Activated T-helper 1 cell treated with anti-CD3 and anti-CD28 coated beads, Interleukin-12 subunit alpha, Interleukin-12 subunit beta, Interleukin-2, Interleukin-4 antibody, amounts not matched to agents 30 ng/mL and 10 ng/mL and 1 ng/mL, durations not matched to agents 14 hours and 24 hours and 36 hours (primary cell): ENCODE results near the gene MAP2K7. TPM values are rescaled to one million over a fixed set of nuclear protein-coding genes. Genes with fewer than 3 reads are reported as not detected.

Source experiments
- DNase-seq: peaks from one replicate; pipeline ENCODE4 v3.0.0; 2021; ENCODE audit warnings: low spot score
- H3K27ac Mint-ChIP-seq: one replicate; pipeline ENCODE4 v1.8.0; 2021; ENCODE audit warnings: mild to moderate bottlenecking, mixed read lengths
- H3K27me3 Mint-ChIP-seq: one replicate; pipeline ENCODE4 v1.8.0; 2022; ENCODE audit warnings: mild to moderate bottlenecking, moderate library complexity, mixed read lengths; ENCODE audit not compliant: insufficient read depth
- H3K36me3 Mint-ChIP-seq: one replicate; pipeline ENCODE4 v1.8.0; 2021; ENCODE audit warnings: low read depth, mixed read lengths
- H3K4me1 Mint-ChIP-seq: one replicate; pipeline ENCODE4 v1.8.0; 2021; ENCODE audit warnings: low read depth, mixed read lengths
- H3K4me3 Mint-ChIP-seq: one replicate; pipeline ENCODE4 v1.8.0; 2021; ENCODE audit warnings: mild to moderate bottlenecking, moderate library complexity, mixed read lengths
- H3K9me3 Mint-ChIP-seq: one replicate; pipeline ENCODE4 v1.8.0; 2021; ENCODE audit warnings: mixed read lengths
- intact Hi-C: fragments of 100-400 bp; cut with micrococcal nuclease; formaldehyde crosslinking; loops from one replicate; pipeline ENCODE4 v1.15.1; 2024
- total RNA-seq: library from RNA; stranded (reverse); gene quantifications from 2 replicates; pipeline ENCODE4 v1.2.3, GENCODE V29; 2022

MAP2K7 gene
- total RNA-seq, 1 donor from 2014 or later: 47.6 TPM

DNA sequence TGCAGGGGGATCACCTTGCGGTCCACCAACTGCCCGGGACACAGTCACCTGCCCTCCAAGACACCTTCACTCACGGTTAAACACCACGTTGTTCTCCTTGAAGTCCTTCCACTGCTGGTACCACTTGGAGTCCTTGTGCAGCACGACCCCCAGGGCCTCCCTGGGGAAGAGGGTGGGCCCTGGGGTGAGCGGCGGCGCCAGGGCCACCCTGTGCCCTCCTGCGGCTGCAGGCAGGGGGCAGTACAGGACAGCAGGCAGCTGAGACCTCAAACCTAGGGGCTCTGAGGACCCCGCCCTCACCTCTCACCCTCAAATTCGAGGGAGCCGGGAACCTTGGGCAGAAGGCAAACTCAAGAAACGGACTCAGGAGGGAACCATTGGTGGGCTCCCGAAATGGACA, 29.7 kb downstream of the MAP2K7 start:
- intact Hi-C loops: no loop called here
- peaks cover 10% of the 10 kb centered on the region for H3K36me3 Mint-ChIP-seq
- peaks cover 8% of the 10 kb centered on the region for H3K4me1 Mint-ChIP-seq

DNA sequence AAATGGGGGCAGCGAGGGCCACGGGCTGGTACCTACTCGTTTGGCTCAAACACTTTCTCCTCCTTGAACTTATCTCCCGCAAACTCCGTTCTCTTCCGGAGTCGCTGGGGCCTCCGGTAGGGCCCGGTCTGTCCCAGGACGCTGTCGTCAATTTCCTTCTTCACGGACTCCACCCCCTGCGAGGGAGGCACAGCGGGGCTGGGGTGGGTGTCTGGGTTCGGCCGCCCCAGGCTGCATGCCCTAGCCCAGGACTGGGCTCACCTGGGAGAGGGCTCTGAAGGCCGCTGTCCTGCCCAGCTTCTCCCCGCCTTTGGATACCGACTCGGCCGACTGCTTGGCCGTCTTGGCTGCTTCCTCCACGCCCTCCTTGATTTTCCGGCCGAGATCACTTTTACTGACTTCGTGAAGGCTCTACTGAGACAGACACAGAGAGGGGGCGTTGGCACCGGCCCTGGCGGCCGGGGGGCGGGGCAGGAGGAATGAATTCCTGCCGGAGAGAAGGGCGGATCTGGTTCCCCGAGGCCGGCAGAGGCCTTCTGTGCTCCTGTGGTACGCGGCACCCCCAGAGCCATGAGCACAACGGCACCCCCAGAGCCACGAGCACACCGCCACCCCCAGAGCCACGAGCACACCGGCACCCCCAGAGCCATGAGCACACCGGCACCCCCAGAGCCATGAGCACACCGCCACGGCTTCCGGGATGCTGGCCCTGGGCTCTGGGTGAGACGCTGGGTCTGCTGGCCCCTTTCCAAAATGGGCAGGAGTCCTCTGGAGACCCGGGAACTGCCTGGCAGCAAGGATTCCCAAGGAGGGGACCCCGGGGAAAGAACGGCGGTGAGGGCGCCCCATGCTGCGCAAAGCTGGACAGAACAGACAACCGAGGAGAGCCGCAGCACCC, 30.4 kb downstream of the MAP2K7 start:
- H3K27ac Mint-ChIP-seq: no peak overlapping the region
- peaks cover 6% of the 10 kb centered on the region for H3K4me1 Mint-ChIP-seq
- no peaks in the 10 kb centered on the region for H3K9me3 Mint-ChIP-seq
- H3K27me3 Mint-ChIP-seq: no peaks in the 10 kb centered on the region
- no peak overlapping the region for H3K4me3 Mint-ChIP-seq
- intact Hi-C loops: no loop called here
- peaks cover 13% of the 10 kb centered on the region for H3K36me3 Mint-ChIP-seq
- DNase-seq: no peak

More for the DNA sequence above, 29.7 kb downstream of the MAP2K7 start:
- DNase-seq: no peak
- Mint-ChIP-seq H3K27me3 (no peaks in the 10 kb centered on the region), H3K27ac (no peak overlapping the region), H3K4me3 (no peak overlapping the region), H3K9me3 (no peaks in the 10 kb centered on the region)

DNA sequence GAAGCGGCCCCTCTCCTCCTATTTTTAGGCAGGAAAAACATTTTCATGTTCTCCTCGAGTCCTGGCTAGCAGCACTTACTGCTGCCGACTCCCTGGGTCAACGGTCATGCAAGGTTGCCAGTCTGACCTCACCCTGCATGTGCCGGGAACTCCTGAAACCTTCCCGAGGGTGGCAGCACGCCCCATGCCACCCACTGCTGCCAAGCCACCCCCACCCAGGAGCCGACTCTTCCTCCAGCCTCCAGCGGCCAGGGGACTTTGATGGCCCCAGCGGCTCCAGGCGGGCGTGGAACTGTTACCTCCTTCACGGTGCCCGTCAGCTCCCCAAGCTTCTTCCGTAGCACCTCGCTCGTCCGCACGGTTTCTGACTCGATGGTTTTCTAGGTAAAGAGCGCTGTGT, 31.1 kb downstream of the MAP2K7 start:
- no peak overlapping the region for H3K27ac Mint-ChIP-seq
- intact Hi-C loops: no loop called here
- peaks cover 5% of the 10 kb centered on the region for H3K4me1 Mint-ChIP-seq
- no peaks in the 10 kb centered on the region for H3K9me3 Mint-ChIP-seq
- no peaks in the 10 kb centered on the region for H3K27me3 Mint-ChIP-seq
- H3K4me3 Mint-ChIP-seq: no peak overlapping the region
- H3K36me3 Mint-ChIP-seq: peaks cover 13% of the 10 kb centered on the region
- no peak for DNase-seq

DNA sequence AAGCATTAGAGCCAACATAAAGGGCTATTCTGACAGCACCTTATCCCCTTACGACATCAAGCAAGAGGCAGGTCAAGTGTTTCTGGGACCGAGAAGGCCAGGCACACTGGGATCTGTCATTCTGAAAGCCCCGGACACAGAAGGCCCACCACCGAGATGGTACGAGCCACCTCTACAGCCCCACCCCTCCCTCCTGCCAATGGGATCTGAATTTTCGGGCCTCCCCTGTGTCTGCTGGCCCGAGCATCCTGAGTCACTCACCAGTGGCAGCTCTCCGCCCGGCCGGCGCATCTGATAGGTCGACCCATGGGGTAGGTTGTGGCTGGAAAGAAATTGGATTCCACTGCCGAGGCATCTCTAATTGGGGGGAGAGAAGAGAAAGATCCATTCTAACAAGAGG, 37.2 kb downstream of the MAP2K7 start:
- peaks cover 22% of the 10 kb centered on the region for H3K36me3 Mint-ChIP-seq
- H3K27me3 Mint-ChIP-seq: no peaks in the 10 kb centered on the region
- no peak for DNase-seq
- intact Hi-C loops: loop anchor here (5.0 to 10.0 kb wide), 2 partner anchors 111 to 574 kb away; partner anchors contain the start of genes CCL25 and ZNF414
- peak overlapping the region; percentile 55 for H3K4me3 Mint-ChIP-seq
- no peak overlapping the region for H3K27ac Mint-ChIP-seq
- peaks cover 27% of the 10 kb centered on the region for H3K4me1 Mint-ChIP-seq
- H3K9me3 Mint-ChIP-seq: no peaks in the 10 kb centered on the region

DNA sequence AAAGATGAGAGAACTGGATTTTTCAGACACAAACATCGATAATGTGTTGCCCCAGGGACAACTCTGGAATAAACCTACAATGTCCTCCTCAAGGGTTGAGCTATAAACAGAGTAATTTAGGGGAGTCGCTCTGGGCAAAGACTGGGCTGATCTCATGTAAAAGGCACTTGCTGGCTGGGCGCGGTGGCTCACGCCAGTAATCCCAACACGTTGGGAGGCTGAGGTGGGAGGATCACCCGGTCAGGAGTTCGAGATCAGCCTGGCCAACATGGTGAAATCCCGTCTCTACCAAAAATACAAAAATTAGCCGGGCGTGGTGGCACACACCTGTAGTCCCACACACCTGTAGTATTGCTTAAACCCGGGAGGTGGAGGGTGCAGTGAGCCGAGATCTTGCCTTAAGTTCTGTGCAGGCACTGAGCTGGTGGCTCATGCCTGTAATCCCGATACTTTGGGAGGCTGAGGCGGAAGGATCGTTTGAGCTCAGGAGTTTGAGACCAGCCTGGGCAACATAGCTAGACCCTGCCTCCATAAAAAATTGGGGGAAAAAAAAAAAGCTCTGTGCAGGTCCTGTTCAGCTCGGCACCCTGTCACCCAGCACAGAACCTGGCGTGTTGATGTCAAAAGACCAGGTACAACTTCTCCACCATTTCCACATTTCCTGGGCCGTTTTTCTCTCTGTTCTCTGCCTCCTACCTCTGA, 38.4 kb downstream of the MAP2K7 start:
- intact Hi-C loops: loop anchor here (2.0 to 10.0 kb wide), 3 partner anchors 71 to 573 kb away; partner anchors contain the start of genes CCL25 and ZNF414
- H3K4me3 Mint-ChIP-seq: peak overlapping the region; percentile 87
- no peaks in the 10 kb centered on the region for H3K27me3 Mint-ChIP-seq
- peak overlapping the region; percentile 18 for H3K27ac Mint-ChIP-seq
- H3K36me3 Mint-ChIP-seq: peaks cover 15% of the 10 kb centered on the region
- no peaks in the 10 kb centered on the region for H3K9me3 Mint-ChIP-seq
- H3K4me1 Mint-ChIP-seq: peaks cover 27% of the 10 kb centered on the region
- no peak for DNase-seq

DNA sequence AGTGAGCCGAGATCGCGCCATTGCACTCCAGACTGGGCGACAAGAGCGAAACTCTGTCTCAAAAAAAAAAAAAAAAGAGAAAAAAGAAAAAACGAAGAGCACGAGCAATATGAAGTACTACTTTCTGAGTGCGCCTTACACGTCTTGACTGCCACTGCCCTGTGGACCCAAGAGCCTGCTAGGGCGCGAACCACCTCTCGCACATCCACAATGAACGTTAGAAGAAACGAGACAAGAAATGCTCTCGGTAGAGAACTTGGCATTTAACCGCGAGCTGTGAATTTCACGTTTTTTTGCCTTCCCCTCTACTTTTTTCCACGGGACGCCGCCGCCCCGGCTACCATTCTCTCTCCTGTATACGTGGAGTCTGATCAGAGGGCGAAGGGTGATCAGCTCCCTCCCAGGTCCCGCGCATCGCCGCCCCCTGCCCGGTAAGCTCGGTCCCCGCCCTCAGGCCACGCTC, 39.3 kb downstream of the MAP2K7 start:
- no peaks in the 10 kb centered on the region for H3K9me3 Mint-ChIP-seq
- peaks cover 13% of the 10 kb centered on the region for H3K36me3 Mint-ChIP-seq
- H3K27ac Mint-ChIP-seq: peak overlapping the region; percentile 98
- no peak for DNase-seq
- peaks cover 27% of the 10 kb centered on the region for H3K4me1 Mint-ChIP-seq
- intact Hi-C loops: loop anchor here (1.0 to 10.0 kb wide), 9 partner anchors 14 to 572 kb away; partner anchors contain the start of genes CCL25, CD320, MAP2K7 and NDUFA7
- no peaks in the 10 kb centered on the region for H3K27me3 Mint-ChIP-seq
- peak overlapping the region; percentile 87 for H3K4me3 Mint-ChIP-seq

DNA sequence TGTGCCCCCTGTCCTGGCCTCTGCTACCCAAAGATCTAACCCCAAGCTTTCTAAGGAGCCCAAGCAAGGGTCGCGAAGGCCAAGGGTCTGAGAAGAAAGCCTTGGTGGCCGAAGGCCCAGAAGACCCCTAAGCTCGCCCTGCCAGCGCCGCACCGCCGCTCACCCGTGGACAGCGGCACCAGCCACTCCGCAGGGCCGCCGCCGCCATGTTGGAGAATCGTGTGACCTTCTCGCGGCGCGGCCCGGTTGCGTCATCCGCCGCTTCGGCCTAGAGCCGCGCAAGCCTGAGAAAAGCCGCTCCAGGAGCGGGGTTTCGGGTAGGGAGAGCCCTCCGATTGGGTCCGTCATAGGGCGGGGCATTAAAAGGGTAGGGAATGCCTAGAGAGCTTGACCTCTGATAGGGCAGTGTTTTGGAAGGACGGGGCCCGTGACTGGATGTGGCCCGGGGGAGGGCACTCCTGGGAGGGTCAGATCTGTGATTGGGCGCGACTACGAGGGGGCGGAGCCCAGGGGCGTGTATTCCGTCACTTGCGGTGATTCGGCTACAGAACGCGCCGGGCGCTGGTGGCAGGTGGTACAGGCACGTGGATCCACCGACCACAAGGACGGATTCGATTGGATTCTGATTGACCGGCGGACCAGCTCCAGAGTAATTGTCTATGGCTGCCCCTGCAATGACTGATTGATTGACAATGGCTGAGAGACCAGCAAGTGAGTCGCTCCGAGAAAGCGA, 39.9 kb downstream of the MAP2K7 start, which contains the start of gene TIMM44:
Gene TIMM44 (minus strand): TSS at position 223 of the 733 bp plus-strand sequence. CDS start 15 bp downstream, at position 208.
- DNase-seq: peak; percentile 99
- Mint-ChIP-seq H3K4me1 (peaks cover 27% of the 10 kb centered on the region), H3K27me3 (no peaks in the 10 kb centered on the region), H3K36me3 (peaks cover 13% of the 10 kb centered on the region), H3K4me3 (peak within 1 kb of the TSS; percentile 87), H3K27ac (peak within 1 kb of the TSS; percentile 98), H3K9me3 (no peaks in the 10 kb centered on the region)
- intact Hi-C loops: loop anchor here (1.0 to 10.0 kb wide), 13 partner anchors 14 to 571 kb away; partner anchors contain the start of genes CCL25, CD320, MAP2K7 and NDUFA7

DNA sequence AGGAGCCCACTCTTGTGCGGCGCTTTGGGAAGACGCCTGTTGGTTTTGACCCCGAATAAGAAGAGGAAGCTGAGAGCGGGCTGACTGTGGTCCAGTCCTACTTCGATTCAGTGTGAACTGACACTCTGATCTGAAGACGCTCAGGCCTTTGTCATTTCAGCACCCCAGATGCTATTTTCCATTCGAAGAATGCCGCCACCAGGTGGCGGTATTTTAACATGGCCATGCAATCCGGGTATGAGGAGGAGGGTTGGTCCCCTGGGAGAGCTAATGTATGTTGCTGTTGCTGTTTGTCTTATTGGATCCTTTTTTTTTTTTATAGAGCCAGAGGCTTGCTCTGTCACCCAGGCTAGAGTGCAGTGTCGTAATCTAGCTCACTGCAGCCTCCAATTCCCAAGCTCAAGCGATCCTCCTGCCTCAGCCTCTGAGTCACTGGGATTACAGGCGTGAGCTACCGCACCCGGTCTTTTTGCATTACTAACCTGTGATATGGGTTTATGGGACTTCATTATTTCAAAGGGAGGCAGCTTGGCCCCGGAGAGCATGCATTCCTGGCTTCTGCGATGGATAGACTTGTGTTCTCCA, 40.6 kb downstream of the MAP2K7 start:
- Mint-ChIP-seq H3K27me3 (no peaks in the 10 kb centered on the region), H3K4me1 (peaks cover 22% of the 10 kb centered on the region), H3K4me3 (peak overlapping the region; percentile 87), H3K9me3 (no peaks in the 10 kb centered on the region), H3K27ac (peak overlapping the region; percentile 98), H3K36me3 (peaks cover 9% of the 10 kb centered on the region)
- intact Hi-C loops: loop anchor here (1.0 to 10.0 kb wide), 6 partner anchors 58 to 571 kb away; partner anchors contain the start of genes CCL25 and ZNF414
- peak; percentile 79 for DNase-seq

DNA sequence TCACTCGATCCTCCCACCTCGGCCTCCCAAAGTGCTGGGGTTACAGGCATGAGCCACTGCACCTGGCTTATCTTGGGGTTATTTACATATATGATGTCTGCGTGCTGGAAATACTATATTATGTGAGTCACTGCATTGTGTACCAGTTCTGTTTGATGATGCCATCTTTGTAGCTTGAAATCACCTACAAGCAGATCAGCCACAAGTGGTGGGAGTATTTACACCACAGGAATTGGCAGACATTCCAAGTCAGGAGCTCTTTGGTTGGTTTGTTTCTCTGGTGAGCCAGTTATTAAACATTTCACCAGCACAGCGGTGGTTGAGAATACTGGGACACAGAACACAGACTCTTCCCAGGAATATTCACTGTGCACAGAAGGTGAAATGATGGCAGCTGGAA, 44.3 kb downstream of the MAP2K7 start:
- H3K9me3 Mint-ChIP-seq: no peaks in the 10 kb centered on the region
- intact Hi-C loops: loop anchor here (10.0 kb wide), 1 partner anchor 567 kb away; the partner anchor contains the start of gene ZNF414
- H3K27ac Mint-ChIP-seq: no peak overlapping the region
- H3K4me3 Mint-ChIP-seq: no peak overlapping the region
- H3K36me3 Mint-ChIP-seq: no peaks in the 10 kb centered on the region
- H3K4me1 Mint-ChIP-seq: peaks cover 16% of the 10 kb centered on the region
- no peak for DNase-seq
- H3K27me3 Mint-ChIP-seq: no peaks in the 10 kb centered on the region

DNA sequence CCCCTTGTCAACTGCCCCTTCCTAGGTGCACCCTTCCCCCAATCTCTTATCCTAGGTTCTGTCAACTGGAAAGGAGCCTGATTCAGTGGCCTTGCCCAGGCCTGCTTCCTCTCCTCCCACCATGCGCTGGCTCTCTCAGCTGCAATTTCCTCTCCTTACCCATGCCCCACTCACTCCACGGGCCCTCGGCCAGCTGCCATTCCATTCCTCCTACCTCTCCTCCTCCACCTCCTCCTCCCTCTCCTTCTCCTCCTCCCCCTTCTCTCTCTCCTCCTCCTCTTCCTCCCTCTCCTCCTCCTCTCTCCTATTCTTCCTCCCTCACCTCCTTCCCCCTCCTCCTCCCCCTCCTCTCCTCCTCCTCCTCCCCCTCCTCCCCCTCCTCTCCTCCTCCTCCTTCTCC, 49.4 kb downstream of the MAP2K7 start:
- Mint-ChIP-seq H3K9me3 (no peaks in the 10 kb centered on the region), H3K4me3 (no peak overlapping the region), H3K36me3 (peaks cover 2% of the 10 kb centered on the region), H3K4me1 (no peaks in the 10 kb centered on the region), H3K27me3 (no peaks in the 10 kb centered on the region), H3K27ac (no peak overlapping the region)
- no peak for DNase-seq
- intact Hi-C loops: no loop called here

DNA sequence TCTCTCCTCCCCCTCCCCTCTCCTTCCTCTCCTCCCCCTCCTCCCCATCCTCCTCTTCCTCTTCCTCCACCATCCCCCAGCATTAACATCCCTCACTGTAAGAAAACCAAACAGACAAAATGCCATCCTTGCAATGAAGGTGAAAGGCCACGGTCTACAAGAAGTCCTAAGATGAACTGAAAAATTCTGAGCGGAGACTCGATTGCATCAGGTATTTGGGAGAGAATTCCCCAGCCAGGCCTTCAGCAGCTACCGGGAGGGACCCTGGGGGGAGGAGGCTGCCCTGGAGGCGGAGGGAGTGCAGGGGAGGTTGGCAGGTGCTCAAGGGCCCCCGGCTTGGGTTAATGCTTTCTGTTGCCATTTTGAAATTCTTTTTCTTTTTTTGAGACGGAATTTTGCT, 49.9 kb downstream of the MAP2K7 start:
- peak overlapping the region; percentile 4 for H3K27ac Mint-ChIP-seq
- no peak for DNase-seq
- no peak overlapping the region for H3K4me3 Mint-ChIP-seq
- H3K9me3 Mint-ChIP-seq: no peaks in the 10 kb centered on the region
- no peaks in the 10 kb centered on the region for H3K27me3 Mint-ChIP-seq
- H3K36me3 Mint-ChIP-seq: peaks cover 2% of the 10 kb centered on the region
- intact Hi-C loops: no loop called here
- no peaks in the 10 kb centered on the region for H3K4me1 Mint-ChIP-seq

DNA sequence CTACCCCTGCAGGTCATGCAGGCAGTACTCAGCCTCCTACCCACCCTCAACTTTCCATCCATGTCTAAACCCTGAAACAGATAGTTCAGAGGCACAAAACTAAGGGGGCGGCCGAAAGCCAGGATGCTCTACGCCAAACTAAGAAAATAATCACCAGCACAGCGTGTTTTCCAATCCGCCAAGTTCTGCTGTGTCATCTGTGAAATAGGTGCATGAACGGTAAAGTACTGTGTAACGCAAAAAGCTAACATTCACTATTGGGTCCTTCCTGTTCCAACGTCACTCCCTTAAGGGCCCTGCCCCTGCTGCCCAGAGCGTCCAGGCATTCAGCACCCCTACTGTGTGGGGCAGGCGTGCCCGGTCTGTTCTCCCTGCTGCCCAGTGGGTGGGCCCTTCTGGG, 52.0 kb downstream of the MAP2K7 start:
- no peak for DNase-seq
- Mint-ChIP-seq H3K36me3 (peaks cover 4% of the 10 kb centered on the region), H3K27ac (no peak overlapping the region), H3K27me3 (no peaks in the 10 kb centered on the region), H3K9me3 (no peaks in the 10 kb centered on the region), H3K4me1 (no peaks in the 10 kb centered on the region), H3K4me3 (no peak overlapping the region)
- intact Hi-C loops: no loop called here
